ENCODE results near the gene BRDT. TPM values are rescaled to one million over a fixed set of nuclear protein-coding genes. Genes with fewer than 3 reads are reported as not detected.

The BRDT gene
- total RNA-seq (ENCODE audit: unreplicated experiment) = not detected
- long read RNA-seq = 0 reads

DNA sequence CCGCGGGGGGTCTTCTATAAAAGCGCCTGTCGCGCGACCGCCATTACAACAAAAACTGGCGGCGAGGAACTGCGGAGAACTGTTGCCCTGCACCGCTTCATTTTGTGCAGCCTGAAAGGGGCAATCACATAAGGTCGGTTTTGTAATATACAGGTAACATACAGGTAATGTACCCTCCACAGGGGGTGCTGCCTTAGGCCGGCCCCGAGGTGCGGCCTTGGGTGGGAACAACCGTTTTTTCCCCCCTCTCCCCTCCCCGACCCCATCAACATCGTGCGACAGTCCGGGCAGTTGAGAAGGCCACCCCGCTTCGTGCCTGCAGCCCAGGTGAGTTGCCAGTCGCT is at the start of gene BRDT:
Gene BRDT (plus strand): TSS at position 46 of the 344 bp plus-strand sequence. CDS start 13,354 bp downstream, outside the sequence.
- no peaks in the 10 kb centered on the region for H3K9me3 Mint-ChIP-seq (ENCODE audit: unreplicated experiment)
- H3K4me3 Mint-ChIP-seq (ENCODE audit: unreplicated experiment) = no peak within 1 kb of the TSS
- TF ChIP-seq, protein P1, sequence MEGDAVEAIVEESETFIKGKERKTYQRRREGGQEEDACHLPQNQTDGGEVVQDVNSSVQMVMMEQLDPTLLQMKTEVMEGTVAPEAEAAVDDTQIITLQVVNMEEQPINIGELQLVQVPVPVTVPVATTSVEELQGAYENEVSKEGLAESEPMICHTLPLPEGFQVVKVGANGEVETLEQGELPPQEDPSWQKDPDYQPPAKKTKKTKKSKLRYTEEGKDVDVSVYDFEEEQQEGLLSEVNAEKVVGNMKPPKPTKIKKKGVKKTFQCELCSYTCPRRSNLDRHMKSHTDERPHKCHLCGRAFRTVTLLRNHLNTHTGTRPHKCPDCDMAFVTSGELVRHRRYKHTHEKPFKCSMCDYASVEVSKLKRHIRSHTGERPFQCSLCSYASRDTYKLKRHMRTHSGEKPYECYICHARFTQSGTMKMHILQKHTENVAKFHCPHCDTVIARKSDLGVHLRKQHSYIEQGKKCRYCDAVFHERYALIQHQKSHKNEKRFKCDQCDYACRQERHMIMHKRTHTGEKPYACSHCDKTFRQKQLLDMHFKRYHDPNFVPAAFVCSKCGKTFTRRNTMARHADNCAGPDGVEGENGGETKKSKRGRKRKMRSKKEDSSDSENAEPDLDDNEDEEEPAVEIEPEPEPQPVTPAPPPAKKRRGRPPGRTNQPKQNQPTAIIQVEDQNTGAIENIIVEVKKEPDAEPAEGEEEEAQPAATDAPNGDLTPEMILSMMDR (IDR thresholded peaks at IDR 0.05; ENCODE audit: unreplicated experiment) = no peak
- no peak for DNase-seq (ENCODE audit: low spot score)
- peaks cover 1% of the 10 kb centered on the region for H3K27me3 Mint-ChIP-seq (ENCODE audit: unreplicated experiment)
- H3K4me1 Mint-ChIP-seq (ENCODE audit: unreplicated experiment) = peaks cover 3% of the 10 kb centered on the region
- H3K36me3 Mint-ChIP-seq (ENCODE audit: low read depth, unreplicated experiment) = no peaks in the 10 kb centered on the region
- H3K27ac Mint-ChIP-seq (ENCODE audit: unreplicated experiment) = no peak within 1 kb of the TSS

DNA sequence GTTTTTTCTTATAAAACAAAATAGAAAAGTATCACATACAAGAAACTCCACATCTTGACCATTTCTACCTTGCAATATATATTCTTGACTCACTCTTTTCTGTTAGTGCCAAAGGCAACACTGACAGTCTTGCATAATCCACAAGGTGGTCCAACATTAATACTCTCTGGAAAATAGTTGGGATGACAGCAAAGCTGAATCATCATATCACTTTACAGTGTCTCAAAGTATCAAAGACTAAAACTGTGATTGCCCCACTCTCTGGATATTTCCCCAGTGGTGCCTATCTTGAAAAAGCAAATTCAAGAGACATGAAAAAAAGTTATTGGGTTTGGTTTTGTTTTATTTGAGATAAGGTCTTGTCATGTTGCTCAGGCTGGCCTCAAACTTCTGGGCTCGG is 48.6 kb upstream of the BRDT start:
- Mint-ChIP-seq H3K4me1 (ENCODE audit: unreplicated experiment) (peaks cover 18% of the 10 kb centered on the region), H3K36me3 (ENCODE audit: low read depth, unreplicated experiment) (no peaks in the 10 kb centered on the region), H3K27ac (ENCODE audit: unreplicated experiment) (no peak overlapping the region), H3K4me3 (ENCODE audit: unreplicated experiment) (no peak overlapping the region), H3K9me3 (ENCODE audit: unreplicated experiment) (no peaks in the 10 kb centered on the region), H3K27me3 (ENCODE audit: unreplicated experiment) (peaks cover 1% of the 10 kb centered on the region)
- TF ChIP-seq, protein P1 (IDR thresholded peaks at IDR 0.05; ENCODE audit: unreplicated experiment) = no peak
- no peak for DNase-seq (ENCODE audit: low spot score)

DNA sequence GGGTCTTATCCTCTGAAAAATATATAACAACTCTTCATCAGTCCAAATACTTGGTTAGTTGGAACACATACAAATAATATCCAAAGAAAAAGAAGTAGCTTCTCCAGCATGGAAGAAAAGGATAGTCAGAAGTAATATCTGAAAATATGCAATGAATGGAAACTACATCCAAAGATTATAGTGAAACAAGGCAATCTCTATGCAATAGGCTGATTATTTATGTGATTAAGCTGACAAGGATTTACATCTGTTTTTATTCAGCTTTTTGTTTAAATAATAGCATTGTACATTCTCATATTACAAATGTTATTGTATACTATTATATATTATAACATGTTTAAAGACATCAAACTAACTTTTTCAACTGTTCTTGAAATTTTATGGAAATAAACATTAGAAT is 48.0 kb upstream of the BRDT start:
- no peaks in the 10 kb centered on the region for H3K27me3 Mint-ChIP-seq (ENCODE audit: unreplicated experiment)
- peaks cover 11% of the 10 kb centered on the region for H3K4me1 Mint-ChIP-seq (ENCODE audit: unreplicated experiment)
- no peak overlapping the region for H3K4me3 Mint-ChIP-seq (ENCODE audit: unreplicated experiment)
- H3K9me3 Mint-ChIP-seq (ENCODE audit: unreplicated experiment) = no peaks in the 10 kb centered on the region
- TF ChIP-seq, protein P1 (IDR thresholded peaks at IDR 0.05; ENCODE audit: unreplicated experiment) = no peak
- H3K36me3 Mint-ChIP-seq (ENCODE audit: low read depth, unreplicated experiment) = no peaks in the 10 kb centered on the region
- no peak for DNase-seq (ENCODE audit: low spot score)
- H3K27ac Mint-ChIP-seq (ENCODE audit: unreplicated experiment) = no peak overlapping the region

DNA sequence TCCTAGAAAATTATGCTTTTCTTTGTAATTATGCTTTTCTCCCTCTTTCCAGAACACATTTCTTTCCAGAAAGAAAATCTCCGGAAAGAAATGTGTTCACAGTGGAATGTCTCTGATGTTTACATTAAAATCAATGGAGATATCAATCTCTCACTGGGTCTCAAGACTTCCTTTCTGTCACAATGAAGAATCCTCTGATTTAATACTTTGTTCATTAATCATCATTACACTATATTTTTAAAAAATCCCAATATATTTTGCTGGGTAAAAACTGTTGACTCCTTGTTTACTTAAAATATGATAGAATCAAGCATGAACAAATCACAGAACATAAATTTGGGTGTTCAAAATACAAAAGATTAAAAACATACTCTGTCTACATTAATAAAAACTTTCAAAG is 36.9 kb upstream of the BRDT start:
- Mint-ChIP-seq H3K27me3 (ENCODE audit: unreplicated experiment) (no peaks in the 10 kb centered on the region), H3K36me3 (ENCODE audit: low read depth, unreplicated experiment) (no peaks in the 10 kb centered on the region), H3K9me3 (ENCODE audit: unreplicated experiment) (no peaks in the 10 kb centered on the region), H3K4me1 (ENCODE audit: unreplicated experiment) (peaks cover 5% of the 10 kb centered on the region), H3K4me3 (ENCODE audit: unreplicated experiment) (no peak overlapping the region), H3K27ac (ENCODE audit: unreplicated experiment) (no peak overlapping the region)
- TF ChIP-seq, protein P1 (IDR thresholded peaks at IDR 0.05; ENCODE audit: unreplicated experiment) = no peak
- no peak for DNase-seq (ENCODE audit: low spot score)

DNA sequence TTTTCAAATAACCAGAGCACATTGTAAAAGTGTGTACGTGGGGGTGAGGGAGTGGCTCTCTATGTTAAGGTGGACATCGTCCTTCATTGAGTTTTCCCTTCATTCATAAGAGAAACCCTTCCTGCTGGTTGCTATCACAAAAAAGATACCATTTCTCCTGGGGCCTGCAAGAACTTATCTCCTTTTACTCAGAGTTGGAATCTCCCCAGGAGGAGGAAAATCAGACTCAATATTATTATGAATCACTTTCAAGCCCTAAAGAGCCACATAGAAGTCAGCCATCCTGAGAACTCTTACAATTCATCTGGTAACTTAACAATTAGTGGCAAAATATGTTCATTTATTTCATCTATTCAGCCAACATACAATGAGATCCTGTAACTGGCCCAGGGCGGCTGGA is 36.2 kb upstream of the BRDT start:
- DNase-seq (ENCODE audit: low spot score) = no peak
- no peaks in the 10 kb centered on the region for H3K36me3 Mint-ChIP-seq (ENCODE audit: low read depth, unreplicated experiment)
- H3K4me1 Mint-ChIP-seq (ENCODE audit: unreplicated experiment) = peaks cover 5% of the 10 kb centered on the region
- H3K27me3 Mint-ChIP-seq (ENCODE audit: unreplicated experiment) = no peaks in the 10 kb centered on the region
- H3K9me3 Mint-ChIP-seq (ENCODE audit: unreplicated experiment) = no peaks in the 10 kb centered on the region
- H3K27ac Mint-ChIP-seq (ENCODE audit: unreplicated experiment) = no peak overlapping the region
- no peak overlapping the region for H3K4me3 Mint-ChIP-seq (ENCODE audit: unreplicated experiment)
- TF ChIP-seq, protein P1 (IDR thresholded peaks at IDR 0.05; ENCODE audit: unreplicated experiment) = no peak

Measured in endothelial cell (in vitro differentiated cells).